HEK293 (cell line): ENCODE data around the gene HIPK1.

Experiments used
- ZNF600 ChIP-seq: fragments of 450-650 bp; formaldehyde crosslinking; IDR thresholded peaks from 2 replicates; pipeline ENCODE4 v1.5.1; 2016; ENCODE audit warnings: missing biosample characterization, missing genetic modification characterization
- TF ChIP-seq, protein P1 (sequence below): fragments of 450-650 bp; formaldehyde crosslinking; IDR thresholded peaks from 2 replicates; pipeline ENCODE4 v1.5.1; 2016; ENCODE audit warnings: missing biosample characterization, missing genetic modification characterization
- TF ChIP-seq, protein P2 (sequence below): fragments of 450-650 bp; formaldehyde crosslinking; IDR thresholded peaks from 2 replicates; pipeline ENCODE4 v1.5.1; 2016; ENCODE audit warnings: missing biosample characterization, missing genetic modification characterization

DNA sequence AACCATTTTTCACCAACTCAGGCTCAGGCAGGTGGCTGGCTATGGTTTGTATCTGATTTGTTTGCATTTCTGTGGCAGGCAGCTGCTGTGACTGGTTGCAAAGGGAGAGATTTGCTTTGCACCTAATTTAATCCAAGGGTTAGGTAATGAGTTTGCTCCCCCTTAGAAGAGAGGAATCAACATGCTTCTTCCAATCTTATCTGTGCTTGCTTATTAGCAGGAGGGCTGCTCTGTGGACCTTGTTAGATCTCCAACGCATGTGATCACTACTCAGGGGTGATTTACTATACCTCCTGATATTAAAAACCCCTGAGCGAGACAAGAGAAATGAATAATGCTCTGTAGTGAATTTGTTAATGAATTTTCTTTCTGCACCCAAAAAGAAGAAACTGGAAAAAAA, 70.7 kb downstream of the HIPK1 start:
- TF ChIP-seq, protein P1, sequence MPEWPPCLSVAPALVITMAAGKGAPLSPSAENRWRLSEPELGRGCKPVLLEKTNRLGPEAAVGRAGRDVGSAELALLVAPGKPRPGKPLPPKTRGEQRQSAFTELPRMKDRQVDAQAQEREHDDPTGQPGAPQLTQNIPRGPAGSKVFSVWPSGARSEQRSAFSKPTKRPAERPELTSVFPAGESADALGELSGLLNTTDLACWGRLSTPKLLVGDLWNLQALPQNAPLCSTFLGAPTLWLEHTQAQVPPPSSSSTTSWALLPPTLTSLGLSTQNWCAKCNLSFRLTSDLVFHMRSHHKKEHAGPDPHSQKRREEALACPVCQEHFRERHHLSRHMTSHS (tag by site-specific recombination), result no peak
- TF ChIP-seq ZNF600 (tag by site-specific recombination), result no peak
- TF ChIP-seq, protein P2, sequence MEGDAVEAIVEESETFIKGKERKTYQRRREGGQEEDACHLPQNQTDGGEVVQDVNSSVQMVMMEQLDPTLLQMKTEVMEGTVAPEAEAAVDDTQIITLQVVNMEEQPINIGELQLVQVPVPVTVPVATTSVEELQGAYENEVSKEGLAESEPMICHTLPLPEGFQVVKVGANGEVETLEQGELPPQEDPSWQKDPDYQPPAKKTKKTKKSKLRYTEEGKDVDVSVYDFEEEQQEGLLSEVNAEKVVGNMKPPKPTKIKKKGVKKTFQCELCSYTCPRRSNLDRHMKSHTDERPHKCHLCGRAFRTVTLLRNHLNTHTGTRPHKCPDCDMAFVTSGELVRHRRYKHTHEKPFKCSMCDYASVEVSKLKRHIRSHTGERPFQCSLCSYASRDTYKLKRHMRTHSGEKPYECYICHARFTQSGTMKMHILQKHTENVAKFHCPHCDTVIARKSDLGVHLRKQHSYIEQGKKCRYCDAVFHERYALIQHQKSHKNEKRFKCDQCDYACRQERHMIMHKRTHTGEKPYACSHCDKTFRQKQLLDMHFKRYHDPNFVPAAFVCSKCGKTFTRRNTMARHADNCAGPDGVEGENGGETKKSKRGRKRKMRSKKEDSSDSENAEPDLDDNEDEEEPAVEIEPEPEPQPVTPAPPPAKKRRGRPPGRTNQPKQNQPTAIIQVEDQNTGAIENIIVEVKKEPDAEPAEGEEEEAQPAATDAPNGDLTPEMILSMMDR (tag by site-specific recombination), result no peak
